Psoas muscle (tissue), 8 donors: ENCODE results near the gene CKAP5. TPM values are rescaled to one million over a fixed set of nuclear protein-coding genes. Genes with fewer than 3 reads are reported as not detected.

Experiments used
- ATAC-seq, 4 donors: fragments of 200-7000 bp; cut with Tn5 transposase; one replicate each; pipeline ENCODE4 v1.9.1; 2020; ENCODE audit warnings: moderate library complexity in 3 of 4, mild to moderate bottlenecking in 2 of 4
- DNase-seq, 2 donors: peaks; one replicate each; pipeline ENCODE4 v3.0.0-alpha.2; 2020
- H3K27ac ChIP-seq: fragments of 200-600 bp; one replicate; pipeline ENCODE4 v1.8.0; 2022
- H3K27me3 ChIP-seq, 3 donors: fragments of 200-600 bp in 1 of 3; one replicate each; pipeline versions ENCODE4 v1.6.1 to v1.8.0; 2013 to 2022; ENCODE audit warnings: low read length in 2 of 3, mild to moderate bottlenecking in 2 of 3, moderate library complexity in 1 of 3; ENCODE audit not compliant: insufficient read depth in 3 of 3
- H3K36me3 ChIP-seq, 2 donors: fragments of 200-600 bp in 1 of 2; one replicate each; pipeline versions ENCODE4 v1.6.1 to v1.8.0; 2013 to 2022; ENCODE audit warnings: low read depth in 1 of 2, mild to moderate bottlenecking in 1 of 2, moderate library complexity in 1 of 2; ENCODE audit not compliant: insufficient read depth in 1 of 2
- H3K4me1 ChIP-seq: fragments of 200-600 bp; one replicate; pipeline ENCODE4 v1.8.0; 2022
- H3K4me3 ChIP-seq: fragments of 200-600 bp; one replicate; pipeline ENCODE4 v1.8.0; 2022; ENCODE audit warnings: mild to moderate bottlenecking
- H3K9me3 ChIP-seq: fragments of 200-600 bp; one replicate; pipeline ENCODE4 v1.8.0; 2022
- CTCF ChIP-seq: fragments of 200-600 bp; IDR thresholded peaks from one replicate; pipeline ENCODE4 v1.8.0; 2022; ENCODE audit warnings: antibody characterized with exemption
- WGBS, 3 donors: extraction: QIAGEN DNeasy Blood & Tissue Kit; methylation state at CpG; one replicate each; pipeline versions ENCODE4 v1.1.6 to v1.1.7; 2013; 5-methylcytosine and 5-hydroxymethylcytosine counted together
- intact Hi-C, 2 donors: fragments of 100-400 bp; cut with DNase I; formaldehyde crosslinking; loops; one replicate each; pipeline versions ENCODE4 v1.11.0 to v1.14.2; 2022
- polyA plus RNA-seq, 3 donors: library from polyadenylated mRNA; stranded (reverse); fragments of 200-250 nt; gene quantifications; one replicate each; pipeline ENCODE4 v1.2.3, GENCODE V29; 2013
- total RNA-seq, 4 donors: library from RNA; stranded (reverse); fragmentation: NEBNext Ultra II Directional in 2 of 4; extraction: Animal tissue kit (Norgen Biotek cat#: 25700) in 2 of 4; gene quantifications; one replicate each; pipeline versions ENCODE4 v1.2.1 to v1.2.4, GENCODE V29; 2021 to 2023
- donor health status: healthy with polysubstance abuse.
- donor health status: DM: no; HTN: no; CAD: no; lungs with moderate emphysema.
- donor health status: Bipolar disorder and iron deficiency.
- donor health status: healthy.
- donor health status: DM: yes; HTN: yes; CAD: no.
- donor health status: DM: no; HTN: no; CAD: no.
- donor health status: DM: no; HTN: no; CAD: no.
- donor health status: DM: yes; HTN: yes; CAD: no.

CKAP5 gene
- total and polyA plus RNA-seq, 7 donors, result 21.0 to 160 (median 86.4) TPM

- Histone ChIP-seq H3K9me3 (no peaks in the 10 kb centered on the region), H3K4me3 (no peak overlapping the region), H3K36me3 (peaks cover 3 to 43% of the 10 kb centered on the region in 2 donors), H3K27ac (peak overlapping the region; percentile 81), H3K4me1 (peaks cover 52% of the 10 kb centered on the region), H3K27me3 (no peaks in the 10 kb centered on the region)
- ATAC-seq (no peak), DNase-seq (no peak)
- TF ChIP-seq CTCF, result no peak
- WGBS, 3 donors, result 47 to 68% (median 60%) methylated on average over 3 of the region's 3 CpGs
- intact Hi-C loops, result no loop called here
These were observed 148.8 kb downstream of the CKAP5 start for GRCh38 chr11:46697303-46697702.

GRCh38 chr11:46696212-46696558 is 149.9 kb downstream of the CKAP5 start:
- DNase-seq, result peak; percentile 82 to 94
- intact Hi-C loops, result no loop called here
- peaks cover 3 to 45% of the 10 kb centered on the region in 2 donors for H3K36me3 ChIP-seq
- ATAC-seq, result peak; percentile 77 to 83 (median 78)
- 25 to 32% (median 30%) methylated on average over 11 of the region's 11 CpGs for WGBS, 3 donors
- no peak for TF ChIP-seq CTCF
- H3K27ac ChIP-seq, result peak overlapping the region; percentile 81
- H3K9me3 ChIP-seq, result no peaks in the 10 kb centered on the region
- peaks cover 42% of the 10 kb centered on the region for H3K4me1 ChIP-seq
- H3K4me3 ChIP-seq, result no peak overlapping the region
- H3K27me3 ChIP-seq, result no peaks in the 10 kb centered on the region

- H3K27ac ChIP-seq, result peak overlapping the region; percentile 81
- 62 to 75% (median 62%) methylated on average over 12 of the region's 12 CpGs for WGBS, 3 donors
- no peak for TF ChIP-seq CTCF
These were observed 150.5 kb downstream of the CKAP5 start for GRCh38 chr11:46695345-46696211.

GRCh38 chr11:46694607-46695006 is 151.5 kb downstream of the CKAP5 start:
- no peaks in the 10 kb centered on the region for H3K9me3 ChIP-seq
- no peak for TF ChIP-seq CTCF
- peak overlapping the region; percentile 36 for H3K27ac ChIP-seq
- H3K4me3 ChIP-seq, result no peak overlapping the region
- no peak for ATAC-seq
- no peak for DNase-seq
- H3K27me3 ChIP-seq, result no peaks in the 10 kb centered on the region
- intact Hi-C loops, result no loop called here
- WGBS, 3 donors, result 57 to 74% (median 71%) methylated on average over 7 of the region's 7 CpGs
- peaks cover 3 to 54% of the 10 kb centered on the region in 2 donors for H3K36me3 ChIP-seq
- H3K4me1 ChIP-seq, result peaks cover 40% of the 10 kb centered on the region

More at GRCh38 chr11:46695345-46696211, 150.5 kb downstream of the CKAP5 start:
- Histone ChIP-seq H3K4me3 (no peak overlapping the region), H3K36me3 (peaks cover 3 to 51% of the 10 kb centered on the region in 2 donors), H3K4me1 (peaks cover 42% of the 10 kb centered on the region), H3K9me3 (no peaks in the 10 kb centered on the region), H3K27me3 (no peaks in the 10 kb centered on the region)
- DNase-seq, result no peak
- intact Hi-C loops, result no loop called here
- peak in 1 of 4 donors; percentile 8 for ATAC-seq
